Activated naive CD4-positive, alpha-beta T cell (primary cell): ENCODE data around the gene SFXN4.

ENCODE experiments used
- DNase-seq, 4 experiments: peaks; one replicate each; lab custom pipeline; 2025; lab: John Stamatoyannopoulos, UW

Gene SFXN4, protein sequence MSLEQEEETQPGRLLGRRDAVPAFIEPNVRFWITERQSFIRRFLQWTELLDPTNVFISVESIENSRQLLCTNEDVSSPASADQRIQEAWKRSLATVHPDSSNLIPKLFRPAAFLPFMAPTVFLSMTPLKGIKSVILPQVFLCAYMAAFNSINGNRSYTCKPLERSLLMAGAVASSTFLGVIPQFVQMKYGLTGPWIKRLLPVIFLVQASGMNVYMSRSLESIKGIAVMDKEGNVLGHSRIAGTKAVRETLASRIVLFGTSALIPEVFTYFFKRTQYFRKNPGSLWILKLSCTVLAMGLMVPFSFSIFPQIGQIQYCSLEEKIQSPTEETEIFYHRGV

DNA sequence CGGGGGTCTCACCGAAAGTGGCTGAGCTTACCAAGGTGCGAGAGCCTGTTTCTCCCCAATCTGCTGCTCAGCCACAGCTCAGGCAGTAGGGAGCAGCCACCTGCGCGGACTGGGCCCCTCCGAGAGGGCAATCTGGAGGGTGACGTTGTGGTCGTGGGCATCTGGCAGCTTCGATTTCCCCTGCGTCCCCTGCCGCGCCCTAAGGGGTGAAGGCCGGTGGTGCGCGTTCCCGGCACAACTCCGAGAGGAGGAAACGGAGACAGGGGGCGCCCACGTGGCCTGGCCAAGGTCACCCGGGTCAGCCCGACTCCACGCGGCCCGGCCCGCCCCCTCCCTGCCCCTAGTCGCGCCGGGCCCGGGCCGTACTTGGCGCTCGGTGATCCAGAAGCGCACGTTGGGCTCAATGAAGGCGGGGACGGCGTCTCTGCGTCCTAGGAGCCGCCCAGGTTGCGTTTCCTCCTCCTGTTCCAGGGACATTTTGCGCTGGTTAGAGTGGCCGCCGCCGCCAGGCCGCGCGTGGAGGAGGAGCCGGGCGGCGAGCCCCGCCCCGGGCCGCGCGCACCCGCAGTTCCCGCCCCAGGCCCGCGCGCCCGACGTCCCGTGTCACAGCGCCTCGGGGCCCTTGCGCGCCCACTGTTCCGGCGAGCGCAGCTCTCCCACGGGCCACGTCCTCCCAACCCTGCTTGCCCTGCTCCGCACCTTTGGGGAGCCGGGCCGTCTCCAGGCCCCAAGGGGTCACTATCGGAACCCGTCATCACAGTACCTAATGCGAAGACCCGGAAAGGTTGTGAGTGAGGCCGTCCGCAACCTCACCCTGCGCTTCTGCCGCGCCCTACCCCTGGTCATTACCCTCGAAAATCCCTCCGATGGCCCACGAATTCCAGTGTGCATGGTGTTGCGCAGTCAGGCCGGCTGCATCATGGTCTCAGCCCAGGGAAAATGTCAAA lies at the start of gene SFXN4:
Gene SFXN4, minus strand, starts transcription at position 544 of the 947 bp plus-strand sequence. Its CDS starts 67 bp downstream, at position 477.
- DNase-seq = peak; percentile 51 to 78 (median 59)

DNA sequence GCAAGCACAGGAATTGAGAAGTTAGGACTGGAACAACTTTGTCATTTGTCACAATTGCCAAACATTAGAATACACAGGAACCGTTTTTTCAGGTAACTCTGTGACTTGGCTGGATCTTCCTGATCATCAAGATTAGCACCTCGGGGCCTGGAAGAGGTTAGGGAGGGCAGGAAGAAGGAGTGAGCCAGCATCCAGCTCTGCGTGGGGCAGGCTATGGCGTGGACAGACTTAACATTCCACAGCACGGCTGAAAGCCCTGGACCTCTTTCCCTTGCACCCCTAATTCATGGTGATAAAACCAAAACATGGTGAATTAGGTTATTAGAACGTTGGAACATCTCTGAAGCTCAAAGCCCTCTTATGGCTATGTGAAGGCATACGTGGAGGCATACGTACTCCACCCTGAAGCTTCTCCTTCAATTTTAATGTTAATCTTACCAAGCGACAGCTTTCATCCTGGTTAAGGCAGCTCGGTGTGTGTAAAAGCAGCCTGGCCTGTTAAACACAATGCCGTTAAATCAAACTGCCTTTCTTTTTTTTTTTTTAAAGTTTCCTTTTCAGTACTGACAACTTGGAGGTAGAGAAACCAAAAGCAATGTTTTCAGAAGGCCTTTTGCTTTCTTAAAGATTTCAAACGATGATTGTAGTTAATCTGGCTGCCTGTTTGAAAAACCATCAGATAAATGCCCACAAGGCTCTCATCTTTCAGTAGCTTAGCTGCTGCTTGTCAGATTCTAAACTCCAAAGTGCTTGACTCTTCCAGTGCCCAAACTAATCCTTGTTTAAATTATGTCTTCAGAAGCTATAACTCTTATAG lies 46.3 kb upstream of the SFXN4 start:
- no peak for DNase-seq

DNA sequence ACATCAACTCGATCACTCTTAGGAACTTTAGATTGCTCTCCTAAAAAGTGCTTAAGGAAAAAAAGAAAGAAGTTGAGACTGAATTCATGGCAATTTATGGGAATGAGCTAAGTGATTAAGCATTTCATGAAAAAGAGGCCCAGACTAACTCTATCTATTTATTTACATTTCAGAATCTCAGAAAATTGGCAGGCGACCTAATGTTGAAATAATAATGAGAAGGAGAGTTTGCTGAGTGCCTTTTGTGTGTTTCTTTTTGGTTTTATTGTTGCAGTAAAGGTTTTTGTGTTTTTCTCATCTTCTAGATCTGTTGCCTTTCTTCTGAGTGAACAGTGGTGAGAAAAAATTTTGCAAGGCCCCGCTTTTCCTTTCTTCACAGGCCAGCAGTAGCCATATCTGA lies 45.7 kb upstream of the SFXN4 start:
- no peak for DNase-seq

- DNase-seq = no peak
These were observed 45.1 kb upstream of the SFXN4 start for GRCh38 chr10:119210633-119211032.

GRCh38 chr10:119209736-119210355 lies 44.3 kb upstream of the SFXN4 start:
- DNase-seq = no peak

- DNase-seq = peak; percentile 7 to 46 (median 13)
These were observed 43.7 kb upstream of the SFXN4 start for GRCh38 chr10:119209035-119209735.

GRCh38 chr10:119208553-119208940 lies 43.0 kb upstream of the SFXN4 start:
- no peak for DNase-seq

GRCh38 chr10:119207713-119208552 lies 42.4 kb upstream of the SFXN4 start:
- DNase-seq = peak; percentile 23 to 34 (median 29)

DNA sequence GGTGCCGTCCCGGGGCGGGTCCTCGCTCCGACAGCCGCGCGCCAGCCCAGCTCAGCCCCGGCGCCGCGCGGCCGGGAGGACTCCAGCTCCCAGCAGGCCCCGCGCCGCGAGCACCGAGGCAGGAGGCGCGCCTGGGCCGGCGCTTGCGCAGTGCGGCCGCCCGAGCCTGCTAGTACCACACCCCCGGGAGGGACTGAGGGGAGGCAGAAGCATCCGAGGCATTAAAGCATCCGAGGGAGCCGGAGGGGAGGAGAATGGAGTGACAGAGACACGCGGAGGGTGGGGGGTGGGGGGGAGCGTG lies 41.8 kb upstream of the SFXN4 start, which contains the start of gene GRK5:
Gene GRK5, plus strand, starts transcription at position 206 of the 301 bp plus-strand sequence. CDS start 347 bp downstream, outside the sequence.
- peak; percentile 76 to 94 (median 82) for DNase-seq

GRCh38 chr10:119206603-119207365 lies 41.3 kb upstream of the SFXN4 start:
- DNase-seq = peak; percentile 32 to 65 (median 46)

GRCh38 chr10:119205894-119206602 lies 40.5 kb upstream of the SFXN4 start:
- peak in 1 of 4 experiments; percentile 19 for DNase-seq

DNA sequence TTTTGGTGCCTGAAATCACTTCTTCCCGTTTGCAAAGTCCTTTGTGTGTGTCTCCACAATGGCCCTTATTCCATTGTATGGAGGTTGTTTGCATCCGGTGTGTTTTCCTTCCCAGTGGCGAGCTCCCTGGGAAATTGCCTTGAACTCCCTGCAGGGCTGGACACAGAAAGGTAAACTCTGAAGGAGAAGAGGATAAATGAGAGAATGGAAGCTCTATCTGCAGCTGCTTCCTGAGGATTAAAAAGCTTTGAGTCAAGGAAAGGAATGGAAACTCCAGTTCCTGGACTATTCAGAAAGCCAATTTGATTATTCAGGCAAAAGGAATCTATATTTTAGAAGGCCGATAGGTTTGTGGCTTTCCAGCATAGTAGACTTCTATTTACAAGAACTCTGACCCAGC lies 37.5 kb upstream of the SFXN4 start:
- DNase-seq = no peak

DNA sequence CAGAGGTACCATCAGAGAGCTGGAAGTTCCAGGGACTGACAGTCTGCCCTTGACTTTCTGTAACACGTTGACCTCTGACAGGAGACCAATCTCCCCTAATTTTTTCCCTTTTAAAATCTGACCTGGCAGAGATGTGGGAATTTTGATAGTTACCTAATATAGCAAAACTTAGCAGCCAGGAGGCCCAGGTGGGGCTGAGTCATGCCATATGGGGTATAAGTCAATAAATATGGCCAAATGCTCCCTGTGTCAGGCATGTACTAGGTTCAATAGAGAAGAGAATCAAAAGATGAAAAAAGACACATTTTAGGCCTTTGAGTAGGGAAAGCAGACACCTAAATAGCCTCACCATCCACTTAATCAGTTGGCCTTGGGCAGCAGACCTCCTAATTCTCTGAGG lies 35.7 kb upstream of the SFXN4 start:
- no peak for DNase-seq

GRCh38 chr10:119199231-119199992 lies 33.9 kb upstream of the SFXN4 start:
- no peak for DNase-seq

GRCh38 chr10:119198438-119198837 lies 32.9 kb upstream of the SFXN4 start:
- peak in 1 of 4 experiments; percentile 18 for DNase-seq

DNA sequence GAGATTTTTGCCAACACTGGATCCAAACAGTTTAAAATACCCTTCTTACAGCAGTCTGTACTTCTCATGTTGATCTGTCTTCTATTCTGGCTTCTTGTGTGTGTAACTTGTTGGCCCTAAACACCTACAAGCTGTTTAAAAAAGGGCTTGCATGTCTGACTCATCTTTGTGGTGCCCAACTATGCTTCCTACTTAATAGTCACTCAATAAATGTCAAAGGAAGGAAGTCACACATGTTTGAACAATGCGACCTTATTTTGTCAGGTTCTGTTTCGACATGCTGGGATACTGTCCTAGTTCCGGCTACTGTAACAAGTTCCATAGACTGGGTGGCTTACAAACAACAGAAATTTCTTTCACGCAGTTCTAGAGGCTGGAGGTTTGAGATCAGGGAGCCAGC lies 32.4 kb upstream of the SFXN4 start:
- DNase-seq = no peak

- no peak for DNase-seq
These were observed 26.4 kb upstream of the SFXN4 start for GRCh38 chr10:119191881-119192280.
